SK-N-MC (cell line): ENCODE results near the gene SNAP47.

Experiments
- EZH2 ChIP-seq: fragments of 200-600 bp; sonication (generic); IDR thresholded peaks from one replicate; pipeline ENCODE4 v1.6.1; 2017; ENCODE audit warnings: antibody characterized with exemption
- POLR2AphosphoS5 ChIP-seq: IDR thresholded peaks from 2 replicates; pipeline ENCODE4 v1.6.1; 2012; ENCODE audit warnings: mild to moderate bottlenecking, low read depth, low read length, borderline replicate concordance

DNA sequence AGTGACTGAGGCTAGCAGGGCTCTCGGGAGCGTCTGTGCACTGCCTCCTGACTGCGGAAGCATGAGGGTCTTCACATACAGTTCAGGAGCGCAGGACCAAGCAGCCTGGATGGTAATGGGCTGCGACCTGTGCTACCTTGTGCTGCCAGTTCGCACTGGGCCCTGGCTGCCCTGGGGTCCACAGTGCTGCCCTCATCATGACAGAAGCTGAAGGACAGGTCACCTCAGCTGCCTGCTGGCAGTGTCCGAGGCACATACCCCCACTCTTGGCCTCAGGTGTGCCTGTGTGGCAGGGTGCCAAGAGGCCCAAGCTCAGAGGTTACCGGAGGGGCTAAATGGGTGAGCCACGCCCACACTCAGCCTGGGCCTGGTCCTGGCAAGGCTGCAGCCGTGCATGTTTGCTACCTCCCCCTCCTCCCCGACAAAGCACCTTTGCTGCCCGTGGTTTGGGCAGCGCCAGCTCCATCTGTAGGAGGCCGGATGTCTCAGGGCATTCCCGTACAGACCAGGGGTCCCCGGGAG, 4.5 kb upstream of the SNAP47 start:
- TF ChIP-seq POLR2AphosphoS5 (no peak), EZH2 (no peak)
